Stimulated activated CD8-positive, alpha-beta memory T cell treated with anti-CD3 and anti-CD28 coated beads, Interleukin-7, amount 100 ng/mL, for 48 hours (primary cell): Measurements from ENCODE around the gene PCDH9.

ENCODE experiments used
- DNase-seq, 2 donors: peaks; one replicate each; pipeline ENCODE4 v3.0.0-alpha.2; 2020; ENCODE audit warnings: low read depth in 1 of 2; ENCODE audit errors: extremely low read depth in 1 of 2

The PCDH9 gene

DNA sequence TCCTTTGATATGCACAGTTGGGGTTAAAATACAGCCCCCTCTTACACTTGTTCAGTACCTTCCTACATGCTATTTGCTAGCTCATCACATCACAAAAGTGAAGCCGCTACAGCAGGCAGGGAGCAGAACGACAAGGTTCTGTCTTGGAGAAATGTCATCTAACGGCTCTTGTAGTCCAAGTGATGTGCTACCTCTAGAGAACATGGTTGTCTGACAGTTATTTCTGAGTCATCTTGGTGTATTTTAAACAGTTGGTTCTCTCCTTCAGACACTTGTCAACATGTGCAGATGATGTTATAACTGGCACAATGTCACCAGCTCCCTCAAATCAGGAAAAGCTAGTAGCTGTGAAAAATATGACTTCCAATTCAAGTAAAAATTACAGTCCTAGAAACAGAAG lies 865.0 kb downstream of the PCDH9 start:
- DNase-seq, result no peak

DNA sequence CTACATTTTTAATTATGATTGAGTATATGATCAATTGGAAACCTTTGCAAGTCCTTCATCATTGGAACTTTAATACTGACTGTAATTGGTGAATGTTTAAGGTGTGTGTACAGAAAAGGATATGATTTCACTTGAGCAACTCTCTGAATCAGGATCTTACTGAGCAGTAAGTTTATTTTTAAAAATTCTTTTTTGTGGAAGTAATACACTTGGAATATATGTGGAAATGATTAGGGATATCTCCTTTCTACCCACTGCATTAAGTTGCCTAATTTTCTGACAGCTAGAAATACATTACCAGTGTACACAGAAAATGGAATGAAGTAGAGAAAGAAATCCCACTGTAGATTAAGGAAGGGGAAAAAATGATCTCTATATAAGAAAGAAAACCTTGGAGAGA lies 865.8 kb downstream of the PCDH9 start:
- DNase-seq, result no peak

DNA sequence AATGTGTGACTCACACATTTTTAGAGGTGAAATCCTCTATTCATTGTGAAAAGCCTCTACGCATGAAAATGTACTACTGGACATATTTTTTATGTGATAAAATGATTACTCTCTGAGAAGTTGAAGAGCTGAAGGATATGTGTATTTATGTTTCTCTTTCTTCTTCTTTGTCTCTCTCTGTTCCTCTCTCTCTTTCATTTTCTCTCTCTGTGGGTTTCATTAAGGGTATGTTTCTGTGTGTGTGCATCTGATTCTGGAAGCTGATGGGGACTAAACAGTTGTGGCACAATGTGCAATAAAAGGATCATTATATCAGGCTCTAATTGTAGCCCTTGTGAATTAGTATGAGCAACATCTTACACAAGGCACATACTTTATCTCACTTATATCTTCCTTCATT lies 867.7 kb downstream of the PCDH9 start:
- DNase-seq, result no peak

DNA sequence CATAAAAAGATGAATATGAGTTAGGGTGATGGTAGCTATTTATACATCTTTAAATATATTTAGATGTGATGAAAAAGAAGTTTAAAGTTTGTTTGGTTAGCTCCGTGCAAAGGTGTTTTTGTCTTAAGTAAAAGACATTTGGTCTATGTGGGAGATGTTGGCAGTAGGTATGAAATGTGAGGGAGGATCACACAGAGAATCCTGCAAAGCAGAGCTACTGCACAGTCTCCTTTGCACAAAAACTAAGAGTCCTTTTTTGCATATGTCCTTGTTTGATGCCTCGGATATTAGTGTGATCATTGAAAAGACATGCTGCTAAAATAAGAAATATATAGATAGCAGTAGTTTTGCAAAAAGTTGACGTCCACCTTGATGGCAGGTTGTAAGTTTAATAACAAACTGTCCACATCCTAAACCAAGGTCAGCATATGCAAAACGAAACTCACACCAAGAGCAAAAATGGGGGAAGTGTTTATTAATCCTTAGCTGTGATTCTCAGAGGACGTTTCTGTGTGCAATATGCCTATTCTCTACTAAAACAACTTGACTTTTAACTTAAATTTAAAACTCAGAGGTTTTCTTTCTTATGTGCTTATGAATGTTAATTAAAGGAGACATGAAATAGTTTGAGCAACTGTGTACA lies 870.1 kb downstream of the PCDH9 start:
- no peak for DNase-seq

DNA sequence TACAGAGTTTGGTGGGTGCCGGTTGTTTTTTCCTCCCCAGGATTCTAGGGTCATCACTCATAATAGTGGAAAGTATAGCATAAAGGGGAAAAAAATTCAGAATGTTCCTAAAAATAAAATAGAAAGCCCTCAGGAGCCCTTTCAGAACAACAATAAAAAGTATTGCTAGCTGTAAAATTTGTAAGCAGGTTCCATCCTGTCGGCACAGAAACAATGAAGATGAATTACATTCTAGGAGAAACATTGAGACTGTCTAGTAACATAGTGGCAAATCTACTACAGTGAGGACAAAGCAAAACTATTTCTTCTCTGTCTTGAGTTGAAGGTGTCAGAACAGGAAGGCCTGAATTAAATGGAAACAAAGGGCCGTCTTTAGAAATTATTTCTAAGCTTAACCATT lies 870.7 kb downstream of the PCDH9 start:
- no peak for DNase-seq

DNA sequence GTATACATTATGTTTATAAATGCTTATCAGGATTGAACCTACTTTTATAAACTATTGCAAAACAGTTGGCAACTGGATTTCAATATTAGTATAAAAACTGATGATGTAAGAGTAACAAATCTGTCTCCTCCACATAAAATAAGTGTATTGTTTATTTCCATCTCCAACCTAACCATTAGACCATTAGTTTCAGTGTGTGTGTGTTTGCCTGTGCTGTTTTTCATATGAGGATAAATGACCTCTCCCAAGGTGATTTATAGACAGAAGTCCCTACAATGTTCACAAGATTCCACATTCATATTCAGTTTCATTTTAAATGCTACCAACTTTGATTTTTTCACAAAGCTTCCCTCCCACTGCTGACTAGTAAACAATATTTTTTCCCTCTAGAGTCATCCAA lies 871.6 kb downstream of the PCDH9 start:
- no peak for DNase-seq

DNA sequence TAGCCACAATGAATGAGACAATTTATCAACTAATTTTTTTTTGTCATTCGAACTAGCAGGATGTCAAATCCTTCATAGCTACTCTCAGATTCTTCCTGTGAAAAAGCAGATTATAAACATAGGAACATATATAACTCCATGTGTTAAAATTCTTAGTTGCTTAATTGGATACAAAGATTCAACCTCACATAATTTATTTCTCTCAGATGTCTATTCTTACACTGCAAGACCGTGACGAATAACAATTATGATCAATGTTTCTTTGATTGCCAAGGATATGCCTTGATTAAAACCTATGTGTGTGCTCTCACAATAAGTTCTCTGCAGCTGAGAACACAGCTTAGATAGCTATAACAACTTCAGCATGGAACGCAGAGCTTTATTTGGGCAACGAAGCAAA lies 872.7 kb downstream of the PCDH9 start:
- no peak for DNase-seq

DNA sequence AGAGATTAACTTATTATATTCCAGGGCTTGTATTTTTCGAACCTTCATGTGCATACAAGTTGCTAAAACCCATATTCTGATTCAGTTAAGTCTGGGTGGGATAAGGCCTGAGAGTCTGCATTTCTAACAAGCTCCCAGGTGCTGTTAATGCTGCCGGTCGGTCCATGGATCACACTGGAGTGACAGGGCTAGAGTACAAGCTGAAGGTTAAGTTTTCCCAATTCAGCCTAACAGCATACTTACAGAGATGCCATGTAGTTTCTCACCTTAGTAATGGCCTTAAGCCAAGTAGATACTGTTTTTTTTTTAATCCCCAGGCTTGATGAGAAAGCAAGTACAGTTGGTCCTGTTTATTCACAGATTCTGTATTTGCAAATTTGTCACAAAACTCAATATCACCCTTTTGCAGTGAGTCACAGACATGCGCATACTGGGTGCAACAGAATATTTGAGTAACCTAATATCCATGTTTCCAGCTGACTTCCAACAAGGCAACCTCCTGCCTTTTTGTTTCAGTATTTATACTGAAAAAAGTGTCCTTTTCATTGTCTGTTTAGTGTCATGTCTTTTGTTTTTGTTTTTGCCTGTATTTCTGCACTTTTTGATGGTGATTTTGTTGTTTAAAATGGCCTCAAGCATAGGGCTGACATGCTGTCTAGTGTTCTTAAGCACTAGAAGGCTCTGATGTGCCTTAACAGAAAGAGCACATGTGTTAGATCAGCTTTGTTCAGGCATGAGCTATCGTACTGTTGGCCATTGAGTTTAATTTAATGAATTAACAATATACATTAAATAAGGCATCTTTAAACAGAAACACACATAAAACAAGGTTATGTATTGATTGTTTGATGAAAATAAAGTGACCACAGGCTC lies 875.0 kb downstream of the PCDH9 start:
- DNase-seq, result no peak

DNA sequence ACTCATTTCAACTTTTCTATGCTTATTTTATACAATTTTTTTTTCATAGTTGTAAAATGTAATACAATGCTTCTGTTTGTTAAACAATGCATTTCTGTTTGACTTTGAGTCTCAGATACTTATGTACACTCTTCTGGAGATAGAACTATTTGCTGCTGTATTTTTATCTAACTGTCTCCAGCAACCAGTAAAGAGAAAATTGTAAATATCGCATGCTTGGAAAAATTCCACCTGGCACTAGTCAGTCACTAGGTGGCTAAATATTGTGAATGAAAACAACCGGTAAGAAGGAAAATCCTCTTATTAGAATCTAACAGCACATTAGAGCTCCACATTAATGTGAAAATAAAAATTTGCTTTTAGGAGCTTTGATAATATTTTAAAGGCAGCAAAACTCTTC lies 876.5 kb downstream of the PCDH9 start:
- no peak for DNase-seq

DNA sequence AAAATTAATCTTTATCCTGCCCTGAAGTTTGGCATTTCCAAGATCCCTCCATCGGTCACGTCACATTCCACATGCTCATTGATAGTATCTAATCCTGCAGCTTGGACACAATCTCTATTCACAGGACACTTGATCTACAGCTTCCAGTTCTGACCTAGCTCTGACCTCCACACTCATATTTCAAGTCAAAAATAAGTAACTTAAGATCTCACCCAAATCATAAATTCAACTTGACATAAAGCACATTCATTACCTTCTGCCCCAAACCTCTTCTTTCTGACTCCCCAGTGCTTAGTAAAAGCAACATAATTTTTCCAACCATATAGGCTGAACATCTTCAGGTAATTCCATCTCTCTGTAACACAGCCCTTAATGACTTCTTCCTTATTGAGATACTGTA lies 880.2 kb downstream of the PCDH9 start:
- no peak for DNase-seq

DNA sequence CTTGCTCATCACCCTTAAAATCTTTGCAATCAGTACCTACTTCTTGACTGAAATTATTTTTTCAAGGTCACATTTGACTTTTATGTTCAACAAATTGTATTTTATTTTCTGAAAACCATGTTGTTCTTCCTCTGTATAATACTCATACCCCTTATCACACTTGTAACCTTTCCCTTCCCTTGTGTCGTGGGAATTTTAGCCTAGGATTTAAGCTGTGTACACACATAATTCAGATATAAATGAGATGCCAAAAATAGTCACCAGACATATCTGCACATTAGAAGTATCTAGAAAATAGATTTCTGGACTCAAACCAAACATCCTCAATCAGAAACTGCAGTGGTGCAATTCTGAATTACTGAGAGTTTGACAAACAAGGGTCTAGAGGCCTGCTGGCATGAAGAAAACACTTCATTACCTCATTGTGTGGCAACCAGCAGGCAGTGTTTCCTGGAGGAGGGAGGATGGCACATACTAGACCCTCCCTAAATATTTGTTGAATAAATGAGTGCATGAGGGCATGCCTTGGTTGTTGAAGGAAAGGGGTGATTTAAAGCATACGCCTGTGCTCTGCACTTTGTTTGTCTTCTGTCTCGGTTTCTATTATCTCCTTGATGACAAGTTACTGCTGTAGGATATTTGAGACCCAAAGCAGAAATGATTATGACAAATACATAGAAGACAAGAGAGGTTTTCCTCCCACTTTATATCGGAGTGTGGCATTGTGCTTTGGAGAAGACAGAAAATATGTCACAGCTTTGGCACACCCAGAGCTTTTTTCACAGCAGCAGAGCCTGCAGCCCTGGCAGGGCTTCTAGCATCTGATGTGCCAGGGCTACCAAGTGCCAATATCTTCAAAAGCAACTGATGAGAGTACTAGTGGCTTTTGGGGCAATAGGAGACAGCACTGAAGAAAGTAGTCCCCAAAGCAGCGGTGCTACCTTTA lies 881.1 kb downstream of the PCDH9 start:
- DNase-seq, result no peak

DNA sequence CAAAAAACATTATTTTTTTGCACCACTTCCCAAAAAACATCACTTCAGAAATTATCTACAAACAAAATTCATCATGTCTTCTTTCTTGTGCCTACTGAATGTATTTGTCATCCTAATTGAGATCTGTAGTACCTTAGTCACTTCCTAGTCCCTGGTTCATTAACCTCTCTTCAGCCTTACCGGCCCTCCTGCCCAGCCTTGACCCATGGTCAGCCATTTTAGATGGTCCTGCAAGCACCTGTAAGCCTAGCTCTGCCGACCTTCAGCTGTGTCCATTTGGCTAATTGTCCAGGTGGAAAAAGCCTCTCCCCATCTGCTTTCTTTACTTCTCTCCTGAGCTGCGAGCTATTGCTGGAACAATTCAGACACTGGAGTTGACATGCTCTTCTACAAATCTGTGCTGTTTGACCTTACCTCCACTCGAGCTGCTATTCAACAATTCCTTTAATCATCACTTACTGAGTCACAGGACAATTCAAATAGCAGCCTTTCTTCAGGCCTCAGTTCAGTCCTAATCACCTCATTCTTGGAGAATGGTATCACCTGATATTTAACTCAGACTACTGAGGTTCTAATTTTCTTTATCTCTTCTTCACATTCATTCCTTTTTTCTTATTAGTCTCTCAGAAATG lies 882.5 kb downstream of the PCDH9 start:
- no peak for DNase-seq

DNA sequence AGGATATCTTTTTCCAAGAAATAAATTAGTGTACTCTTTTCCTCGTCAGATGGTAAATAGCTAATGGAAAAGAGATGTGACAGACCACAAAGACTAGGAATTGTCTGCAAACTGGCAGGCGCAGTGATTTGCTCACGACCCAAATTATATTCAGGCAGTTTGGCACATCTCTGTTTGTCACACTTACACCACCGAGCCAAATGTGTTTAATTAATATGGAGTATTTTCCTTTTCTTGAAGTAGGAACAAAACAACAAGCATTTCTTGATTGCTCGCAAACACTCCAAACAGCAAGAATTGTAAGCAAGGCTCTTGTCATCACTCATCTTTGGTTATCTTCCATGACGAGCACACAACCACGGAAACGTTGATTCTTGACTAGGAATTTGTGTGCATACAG lies 884.2 kb downstream of the PCDH9 start:
- DNase-seq, result no peak

DNA sequence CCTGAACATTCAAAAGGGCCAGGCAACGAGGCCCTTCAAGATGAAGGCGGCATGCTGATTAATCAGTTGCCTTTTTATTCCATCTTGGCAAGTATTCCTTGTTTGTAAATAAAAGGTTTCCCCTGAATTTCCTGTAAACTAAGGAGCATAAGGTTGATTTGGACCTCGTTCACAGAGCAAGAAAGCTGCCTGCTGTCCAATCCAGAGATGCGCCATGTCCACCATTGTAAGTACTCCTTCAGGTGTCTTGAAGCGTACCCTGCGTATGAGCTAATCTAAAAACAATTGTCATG lies 884.7 kb downstream of the PCDH9 start:
- DNase-seq, result no peak

DNA sequence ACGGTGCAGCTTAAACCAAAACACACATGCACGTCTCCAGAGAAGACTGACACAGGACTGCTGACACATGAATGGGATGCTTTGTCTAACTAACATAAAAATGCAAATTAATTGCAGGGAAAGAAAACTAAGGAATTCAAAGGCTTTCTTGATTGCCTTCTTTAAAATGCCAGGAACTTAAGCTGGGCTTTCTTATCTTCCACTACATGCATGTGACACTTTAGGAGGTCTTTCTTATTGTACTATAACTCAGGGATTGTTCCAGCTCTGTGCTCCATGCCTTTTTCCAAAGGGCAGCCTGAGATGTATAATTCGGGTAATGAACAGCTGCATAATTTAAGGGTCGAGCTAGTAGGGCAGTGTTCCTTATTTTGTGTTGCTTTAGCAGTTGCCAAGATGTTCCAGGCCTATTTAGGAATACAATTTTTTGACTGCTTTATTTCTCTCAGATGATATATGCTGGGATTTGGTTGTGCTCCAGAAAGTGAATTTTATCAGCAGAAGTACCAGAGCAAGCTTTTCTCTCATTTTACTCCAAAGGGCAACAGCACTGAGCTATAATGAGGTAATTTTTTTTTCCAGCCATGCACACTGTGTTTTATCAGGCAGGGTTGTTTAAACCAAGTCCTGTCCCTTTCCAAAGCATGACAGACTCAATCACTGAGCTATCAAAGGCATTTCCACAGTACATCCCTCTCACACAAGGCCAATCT lies 885.2 kb downstream of the PCDH9 start:
- no peak for DNase-seq

DNA sequence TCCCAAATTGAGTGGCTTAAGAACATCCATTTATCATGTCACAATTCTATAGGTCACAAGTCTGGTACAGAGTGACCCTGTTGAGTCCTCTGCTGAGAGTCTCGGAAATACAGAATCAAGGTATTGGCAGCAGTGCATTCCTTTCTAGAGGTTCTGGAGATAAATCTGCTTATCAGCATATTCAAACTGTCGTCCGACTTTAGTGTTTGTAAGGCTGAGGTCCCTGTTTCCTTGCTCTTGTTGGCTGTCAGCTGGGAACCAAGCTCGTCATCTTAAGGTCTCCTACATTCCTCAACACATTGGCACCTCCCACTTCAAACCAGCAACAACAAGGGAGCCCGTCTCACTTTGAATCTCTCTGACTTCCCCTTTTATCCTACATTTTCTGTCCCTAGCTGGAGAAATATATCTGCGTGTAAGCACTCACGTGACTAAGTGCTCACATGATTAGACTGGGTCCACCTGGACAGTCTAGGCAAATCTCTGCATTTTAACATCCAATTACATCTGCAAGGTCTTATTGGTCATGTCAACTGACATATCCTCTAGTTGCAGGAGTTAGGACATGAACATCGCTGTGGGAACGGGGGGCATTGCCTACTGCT lies 886.8 kb downstream of the PCDH9 start:
- DNase-seq, result no peak

DNA sequence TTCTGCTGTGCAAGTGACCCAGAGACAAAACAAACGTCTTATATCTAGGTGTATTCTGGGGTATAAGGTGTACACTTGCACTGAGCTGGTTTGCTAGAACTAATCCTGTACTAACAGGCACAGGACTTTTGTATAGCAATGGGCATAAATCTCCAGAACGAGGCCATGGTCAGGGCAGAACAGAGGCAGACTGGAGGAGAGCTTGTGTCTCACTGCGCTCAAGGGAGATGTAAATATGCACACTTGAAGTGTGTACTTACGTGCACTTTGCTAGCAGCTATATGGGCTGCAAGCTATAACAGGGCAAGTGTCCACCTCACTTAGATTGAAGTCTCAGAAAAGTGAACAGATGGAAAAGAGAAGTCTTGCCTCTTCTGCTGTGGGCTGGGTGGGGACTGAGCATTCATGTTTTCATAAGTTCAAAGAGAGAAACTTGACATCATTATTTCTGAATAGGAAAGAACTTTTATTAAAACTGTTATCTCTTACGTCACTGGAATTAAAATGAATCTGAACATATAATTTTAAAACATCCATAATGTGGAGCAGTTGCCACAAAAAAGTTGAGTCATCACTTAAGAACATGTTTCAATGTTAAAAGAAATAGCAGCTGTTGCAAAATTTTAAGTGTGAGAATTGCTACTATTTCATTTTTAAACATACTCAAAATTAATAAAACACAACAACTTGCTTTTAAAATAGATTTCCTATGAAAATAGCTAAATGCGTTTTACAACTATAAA lies 888.3 kb downstream of the PCDH9 start:
- no peak for DNase-seq

DNA sequence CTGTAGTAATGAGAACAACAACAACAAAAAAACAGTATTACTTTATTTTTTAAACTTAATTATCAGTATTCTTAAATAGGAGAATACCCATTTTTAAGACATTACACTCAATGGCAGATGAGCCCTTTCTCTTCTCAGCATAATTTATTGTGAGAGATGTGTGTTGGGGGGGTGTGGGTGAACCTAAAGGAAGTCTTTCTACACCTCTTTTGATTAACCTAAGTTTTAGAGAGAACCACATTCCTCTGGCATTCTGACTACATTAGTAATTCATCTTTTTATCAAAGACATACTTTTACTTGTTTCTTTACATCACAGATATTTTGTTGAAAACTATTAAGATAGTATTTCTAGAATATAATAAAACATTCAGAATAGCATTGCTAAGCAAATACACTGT lies 890.9 kb downstream of the PCDH9 start:
- DNase-seq, result no peak

DNA sequence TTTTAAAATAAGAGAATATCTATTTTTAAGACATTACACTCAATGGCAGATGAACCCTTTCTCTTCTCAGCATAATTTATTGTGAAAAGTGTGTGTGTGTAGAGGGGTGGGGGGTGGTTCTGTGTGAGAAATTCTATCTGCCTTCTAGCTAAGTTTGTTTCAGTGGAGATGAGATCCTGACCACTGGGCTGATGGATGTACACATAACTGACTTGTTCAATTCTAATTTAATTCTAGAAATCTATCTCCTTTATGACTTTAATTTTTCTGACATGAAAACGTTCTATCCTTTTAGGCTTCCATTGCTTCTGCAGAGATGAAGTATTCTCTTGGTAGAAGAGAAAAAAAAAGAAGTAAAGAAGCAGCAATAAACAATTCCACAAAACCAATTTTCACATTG lies 891.6 kb downstream of the PCDH9 start:
- no peak for DNase-seq

DNA sequence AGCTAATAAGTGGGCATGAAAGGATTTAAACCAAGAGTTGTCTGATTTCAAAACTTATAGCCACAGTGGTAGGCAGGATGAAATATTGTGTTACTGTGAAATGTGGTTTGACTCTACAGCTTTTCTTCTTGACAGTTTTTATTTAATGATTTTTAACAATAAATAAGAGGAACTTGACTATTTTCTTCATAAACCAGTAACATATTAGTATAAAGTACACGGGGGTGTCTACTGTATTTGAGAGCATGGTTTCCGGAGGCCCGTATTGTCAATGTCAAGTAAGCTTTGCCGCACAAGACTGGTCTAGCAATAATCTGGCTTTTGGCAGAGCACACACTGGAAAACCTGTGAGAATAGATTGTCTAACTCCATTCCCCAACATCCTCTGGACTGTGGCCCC lies 894.5 kb downstream of the PCDH9 start:
- no peak for DNase-seq
